Brain microvascular endothelial cell (primary cell): ENCODE results near the gene PGA5.

ENCODE experiments used
- DNase-seq: peaks from one replicate; pipeline ENCODE4 v3.0.0-alpha.2; 2020
- H3K27ac ChIP-seq: fragments of 250-450 bp; sonication (Bioruptor Pico); 2 replicates; pipeline ENCODE4 v1.5.1; 2020; ENCODE audit warnings: mild to moderate bottlenecking, moderate library complexity
- H3K27me3 ChIP-seq: fragments of 250-450 bp; sonication (Bioruptor Pico); replicated peaks from 2 replicates; pipeline ENCODE4 v1.5.1; 2020; ENCODE audit warnings: mild to moderate bottlenecking
- H3K36me3 ChIP-seq: fragments of 250-450 bp; sonication (Bioruptor Pico); replicated peaks from 2 replicates; pipeline ENCODE4 v1.5.1; 2020; ENCODE audit warnings: mild to moderate bottlenecking
- H3K4me3 ChIP-seq: 2 replicates; pipeline ENCODE4 v1.5.1; 2011; ENCODE audit warnings: low read depth, mild to moderate bottlenecking, control low read depth, low read length, moderate library complexity
- in situ Hi-C: cut with HindIII; loops from 2 replicates; pipeline ENCODE4 v1.10.0; 2017; ENCODE audit warnings: low sequenced_read_pairs, low pct_ligation_motif_present
- TF ChIP-seq, protein P1 (sequence below): IDR thresholded peaks from 2 replicates; pipeline ENCODE4 v1.5.1; 2011; ENCODE audit warnings: low read depth, mild to moderate bottlenecking, moderate library complexity, low read length, control low read depth, inconsistent platforms; ENCODE audit errors: missing control alignments

PGA5 gene

DNA sequence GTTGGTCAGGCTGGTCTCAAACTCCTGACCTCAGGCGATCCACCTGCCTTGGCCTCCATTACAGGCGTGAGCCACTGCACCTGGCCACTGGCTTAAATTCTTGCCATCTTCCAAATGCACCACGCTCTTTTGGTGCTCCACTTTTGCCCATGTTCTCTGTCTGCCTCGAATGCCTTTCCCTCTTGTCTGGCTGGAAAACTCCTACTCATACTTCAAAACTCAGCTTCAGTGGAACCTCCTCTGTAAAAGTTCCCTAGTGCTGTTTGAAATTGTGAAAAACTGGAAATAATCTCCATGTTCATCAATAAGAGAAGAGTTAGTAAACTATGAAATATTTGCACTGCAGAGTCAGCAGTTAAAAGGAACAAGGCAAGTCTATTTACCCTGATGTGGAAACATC lies 42.6 kb downstream of the PGA5 start:
- Histone ChIP-seq H3K4me3 (no peak overlapping the region), H3K36me3 (no peaks in the 10 kb centered on the region), H3K27me3 (no peaks in the 10 kb centered on the region), H3K27ac (no peak overlapping the region)
- TF ChIP-seq, protein P1, sequence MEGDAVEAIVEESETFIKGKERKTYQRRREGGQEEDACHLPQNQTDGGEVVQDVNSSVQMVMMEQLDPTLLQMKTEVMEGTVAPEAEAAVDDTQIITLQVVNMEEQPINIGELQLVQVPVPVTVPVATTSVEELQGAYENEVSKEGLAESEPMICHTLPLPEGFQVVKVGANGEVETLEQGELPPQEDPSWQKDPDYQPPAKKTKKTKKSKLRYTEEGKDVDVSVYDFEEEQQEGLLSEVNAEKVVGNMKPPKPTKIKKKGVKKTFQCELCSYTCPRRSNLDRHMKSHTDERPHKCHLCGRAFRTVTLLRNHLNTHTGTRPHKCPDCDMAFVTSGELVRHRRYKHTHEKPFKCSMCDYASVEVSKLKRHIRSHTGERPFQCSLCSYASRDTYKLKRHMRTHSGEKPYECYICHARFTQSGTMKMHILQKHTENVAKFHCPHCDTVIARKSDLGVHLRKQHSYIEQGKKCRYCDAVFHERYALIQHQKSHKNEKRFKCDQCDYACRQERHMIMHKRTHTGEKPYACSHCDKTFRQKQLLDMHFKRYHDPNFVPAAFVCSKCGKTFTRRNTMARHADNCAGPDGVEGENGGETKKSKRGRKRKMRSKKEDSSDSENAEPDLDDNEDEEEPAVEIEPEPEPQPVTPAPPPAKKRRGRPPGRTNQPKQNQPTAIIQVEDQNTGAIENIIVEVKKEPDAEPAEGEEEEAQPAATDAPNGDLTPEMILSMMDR = no peak
- in situ Hi-C loops = no loop called here
- DNase-seq = no peak

DNA sequence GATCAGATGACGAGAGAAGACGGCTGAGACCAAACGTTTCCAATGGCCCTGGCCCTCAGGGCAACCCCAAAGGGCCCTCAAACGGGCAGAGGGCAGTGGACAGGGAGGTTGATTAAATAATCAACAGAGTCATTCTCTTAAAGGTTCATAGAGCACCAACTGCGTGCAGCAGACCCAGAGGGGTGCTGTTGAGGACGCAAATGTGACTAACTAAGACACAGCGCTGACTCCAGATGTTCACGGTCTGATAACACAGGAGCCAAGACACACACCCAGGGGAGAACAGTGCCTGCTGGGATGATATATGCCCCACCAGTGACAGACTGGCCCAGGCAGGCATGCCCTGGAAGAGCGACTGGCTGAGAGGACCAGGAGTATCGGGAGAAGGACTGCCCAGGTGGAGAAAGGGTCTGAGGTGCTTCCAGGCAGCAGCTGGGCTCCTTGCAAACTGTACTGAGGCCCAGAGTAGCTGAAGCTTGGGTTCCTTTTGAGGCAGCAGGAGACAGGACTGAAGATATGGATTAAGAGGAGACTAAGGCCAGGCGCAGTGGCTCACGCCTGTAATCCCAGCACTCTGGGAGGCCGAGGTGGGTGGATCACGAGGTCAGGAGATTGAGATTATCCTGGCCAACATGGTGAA lies 46.5 kb downstream of the PGA5 start:
- TF ChIP-seq, protein P1 = no peak
- in situ Hi-C loops = no loop called here
- H3K27ac ChIP-seq = no peak overlapping the region
- no peaks in the 10 kb centered on the region for H3K27me3 ChIP-seq
- DNase-seq = no peak
- H3K4me3 ChIP-seq = no peak overlapping the region
- H3K36me3 ChIP-seq = no peaks in the 10 kb centered on the region

DNA sequence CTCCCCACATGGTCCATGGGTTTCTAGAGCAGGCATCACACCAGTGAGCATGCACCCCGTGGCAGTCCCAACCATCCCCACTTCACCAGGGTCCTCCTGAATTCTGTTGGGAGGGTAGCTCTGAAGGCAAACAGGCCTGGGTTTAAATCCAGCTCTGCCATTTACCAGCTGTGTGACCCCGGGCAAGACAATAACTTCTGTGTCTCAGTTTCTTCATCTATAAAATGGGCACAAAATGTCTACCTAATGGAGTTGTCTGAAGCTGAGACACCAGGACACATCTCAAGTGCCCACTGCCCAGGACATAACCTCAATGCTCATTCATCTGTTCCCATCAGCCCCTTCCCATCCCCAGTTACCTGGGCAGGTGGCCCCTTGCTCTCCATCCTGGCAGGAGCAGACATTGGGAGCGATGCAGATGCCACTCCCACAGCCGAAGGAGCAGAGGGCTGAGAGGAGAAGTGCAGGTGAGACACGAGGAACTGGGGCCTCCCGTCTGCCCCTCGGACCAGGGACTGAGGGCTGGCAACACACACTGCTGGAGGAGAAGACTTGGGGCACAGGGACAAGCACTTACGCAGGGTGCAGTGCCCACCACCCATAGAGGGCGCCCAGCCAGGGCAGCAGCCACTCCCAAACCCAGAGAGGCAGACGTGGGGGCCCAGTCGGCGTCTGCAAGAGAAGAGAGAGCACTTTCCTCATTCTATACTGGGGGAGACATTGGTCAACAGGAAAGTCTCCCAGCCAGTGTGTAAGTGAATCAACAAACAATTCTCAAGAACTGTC lies 50.1 kb downstream of the PGA5 start:
- H3K36me3 ChIP-seq = no peaks in the 10 kb centered on the region
- TF ChIP-seq, protein P1 = peak; percentile 44
- H3K4me3 ChIP-seq = no peak overlapping the region
- in situ Hi-C loops = no loop called here
- DNase-seq = no peak
- H3K27ac ChIP-seq = no peak overlapping the region
- no peaks in the 10 kb centered on the region for H3K27me3 ChIP-seq

DNA sequence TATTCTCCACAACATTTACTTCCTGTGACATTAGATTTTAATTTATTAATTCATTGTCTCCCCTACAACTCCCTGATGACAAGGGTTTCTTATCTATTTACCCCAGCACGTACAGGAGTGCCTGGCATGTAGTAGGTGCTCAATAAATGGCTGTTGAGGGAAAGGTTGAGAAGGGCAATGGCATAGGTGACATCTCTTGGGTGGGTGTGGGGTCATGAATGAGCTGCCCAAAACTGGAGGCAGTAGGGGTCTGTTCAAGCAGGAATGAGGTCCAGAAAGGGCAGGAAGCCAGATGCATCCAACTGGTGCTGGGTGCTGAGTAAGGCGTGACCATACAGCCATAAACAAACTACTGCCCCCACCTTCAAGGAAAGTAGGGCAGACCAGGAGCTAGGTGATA lies 51.4 kb downstream of the PGA5 start:
- in situ Hi-C loops = no loop called here
- TF ChIP-seq, protein P1 = no peak
- Histone ChIP-seq H3K27me3 (no peaks in the 10 kb centered on the region), H3K36me3 (no peaks in the 10 kb centered on the region), H3K4me3 (no peak overlapping the region), H3K27ac (no peak overlapping the region)
- DNase-seq = no peak

DNA sequence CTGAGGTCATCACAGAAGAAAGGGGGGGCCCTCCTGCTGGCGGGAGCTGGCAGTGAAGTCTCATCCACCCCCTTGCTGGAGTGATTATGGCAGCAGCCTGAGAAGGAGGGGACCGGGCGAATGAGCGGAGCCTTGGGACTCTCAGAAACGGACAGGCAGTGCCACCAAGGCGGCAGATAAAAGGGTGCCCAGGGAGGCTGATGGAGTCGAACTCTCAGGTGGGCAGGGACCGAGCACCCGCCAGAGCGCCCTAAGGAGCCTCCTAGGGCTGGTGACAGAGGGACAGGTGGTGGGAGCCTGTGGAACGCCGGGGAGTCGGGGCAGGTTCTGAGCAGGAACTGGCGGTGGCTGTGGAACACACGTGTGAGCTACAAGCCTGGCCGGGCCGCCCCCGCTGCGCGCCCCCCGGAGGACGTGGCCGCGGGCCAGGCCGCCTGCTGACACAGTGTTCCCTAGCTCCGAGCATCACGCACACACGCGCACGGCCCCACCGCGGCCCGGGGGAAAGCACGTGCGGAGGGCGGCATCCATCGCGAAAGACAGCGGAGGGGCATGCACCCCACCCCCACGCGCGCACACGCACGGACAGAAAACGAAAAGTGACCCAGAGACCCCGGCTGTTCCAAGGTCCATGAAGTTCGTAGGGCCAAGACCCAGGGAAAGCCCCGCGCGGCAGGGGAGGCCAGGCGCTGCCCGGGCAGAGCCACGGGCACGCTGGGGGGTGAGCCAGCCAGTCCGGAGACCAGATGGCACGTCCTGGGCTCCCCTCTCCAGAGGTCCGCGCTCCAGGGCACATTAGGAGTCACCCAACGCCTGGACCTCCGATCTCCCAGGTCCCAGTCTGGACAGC lies 53.1 kb downstream of the PGA5 start:
- TF ChIP-seq, protein P1 = peak; percentile 32
- in situ Hi-C loops = no loop called here
- H3K27me3 ChIP-seq = no peaks in the 10 kb centered on the region
- H3K4me3 ChIP-seq = peak overlapping the region; percentile 49
- peak; percentile 34 for DNase-seq
- no peak overlapping the region for H3K27ac ChIP-seq
- H3K36me3 ChIP-seq = peaks cover 4% of the 10 kb centered on the region
